ENCODE data around the gene LGSN.

DNA sequence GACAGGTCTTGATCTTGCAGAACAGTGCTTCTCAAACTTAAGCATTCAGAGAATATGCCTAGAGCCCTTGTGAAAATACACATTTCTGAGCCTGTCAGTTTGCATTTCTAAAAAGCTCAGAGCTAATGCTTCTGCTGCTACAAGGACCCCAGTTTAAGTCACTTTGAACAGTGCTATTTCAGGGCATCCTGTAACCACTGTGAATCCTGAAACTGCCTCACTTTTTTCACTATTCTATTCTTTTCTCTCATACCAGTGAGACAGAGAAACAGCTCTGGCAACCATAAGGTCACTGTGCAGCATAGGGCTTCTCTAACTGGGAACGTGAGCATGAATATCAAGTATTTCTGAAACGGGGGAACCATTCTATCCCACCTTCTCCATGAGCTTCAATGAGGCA lies 51.2 kb downstream of the LGSN start:
- TF ChIP-seq, protein P1, sequence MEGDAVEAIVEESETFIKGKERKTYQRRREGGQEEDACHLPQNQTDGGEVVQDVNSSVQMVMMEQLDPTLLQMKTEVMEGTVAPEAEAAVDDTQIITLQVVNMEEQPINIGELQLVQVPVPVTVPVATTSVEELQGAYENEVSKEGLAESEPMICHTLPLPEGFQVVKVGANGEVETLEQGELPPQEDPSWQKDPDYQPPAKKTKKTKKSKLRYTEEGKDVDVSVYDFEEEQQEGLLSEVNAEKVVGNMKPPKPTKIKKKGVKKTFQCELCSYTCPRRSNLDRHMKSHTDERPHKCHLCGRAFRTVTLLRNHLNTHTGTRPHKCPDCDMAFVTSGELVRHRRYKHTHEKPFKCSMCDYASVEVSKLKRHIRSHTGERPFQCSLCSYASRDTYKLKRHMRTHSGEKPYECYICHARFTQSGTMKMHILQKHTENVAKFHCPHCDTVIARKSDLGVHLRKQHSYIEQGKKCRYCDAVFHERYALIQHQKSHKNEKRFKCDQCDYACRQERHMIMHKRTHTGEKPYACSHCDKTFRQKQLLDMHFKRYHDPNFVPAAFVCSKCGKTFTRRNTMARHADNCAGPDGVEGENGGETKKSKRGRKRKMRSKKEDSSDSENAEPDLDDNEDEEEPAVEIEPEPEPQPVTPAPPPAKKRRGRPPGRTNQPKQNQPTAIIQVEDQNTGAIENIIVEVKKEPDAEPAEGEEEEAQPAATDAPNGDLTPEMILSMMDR (IDR thresholded peaks at IDR 0.05 in 2 of 3, conservative IDR thresholded peaks at IDR 0.05 in 1 of 3; ENCODE audit: borderline replicate concordance in 1 of 3, insufficient read depth in 1 of 3, low read depth in 2 of 3, low read length in 2 of 3): no peak
- TF ChIP-seq CBX3 (IDR thresholded peaks at IDR 0.05; ENCODE audit: low read depth) (no peak), YY1 (IDR thresholded peaks at IDR 0.05; ENCODE audit: extremely low read depth, insufficient replicate concordance, low read depth, low read length) (no peak), POLR2A (IDR thresholded peaks at IDR 0.05; ENCODE audit: borderline replicate concordance, extremely low read depth, insufficient read depth, insufficient read length) (no peak), JUND (IDR thresholded peaks at IDR 0.05) (no peak), SP1 (IDR thresholded peaks at IDR 0.05; ENCODE audit: low read depth) (no peak)
- TF ChIP-seq, protein P2, sequence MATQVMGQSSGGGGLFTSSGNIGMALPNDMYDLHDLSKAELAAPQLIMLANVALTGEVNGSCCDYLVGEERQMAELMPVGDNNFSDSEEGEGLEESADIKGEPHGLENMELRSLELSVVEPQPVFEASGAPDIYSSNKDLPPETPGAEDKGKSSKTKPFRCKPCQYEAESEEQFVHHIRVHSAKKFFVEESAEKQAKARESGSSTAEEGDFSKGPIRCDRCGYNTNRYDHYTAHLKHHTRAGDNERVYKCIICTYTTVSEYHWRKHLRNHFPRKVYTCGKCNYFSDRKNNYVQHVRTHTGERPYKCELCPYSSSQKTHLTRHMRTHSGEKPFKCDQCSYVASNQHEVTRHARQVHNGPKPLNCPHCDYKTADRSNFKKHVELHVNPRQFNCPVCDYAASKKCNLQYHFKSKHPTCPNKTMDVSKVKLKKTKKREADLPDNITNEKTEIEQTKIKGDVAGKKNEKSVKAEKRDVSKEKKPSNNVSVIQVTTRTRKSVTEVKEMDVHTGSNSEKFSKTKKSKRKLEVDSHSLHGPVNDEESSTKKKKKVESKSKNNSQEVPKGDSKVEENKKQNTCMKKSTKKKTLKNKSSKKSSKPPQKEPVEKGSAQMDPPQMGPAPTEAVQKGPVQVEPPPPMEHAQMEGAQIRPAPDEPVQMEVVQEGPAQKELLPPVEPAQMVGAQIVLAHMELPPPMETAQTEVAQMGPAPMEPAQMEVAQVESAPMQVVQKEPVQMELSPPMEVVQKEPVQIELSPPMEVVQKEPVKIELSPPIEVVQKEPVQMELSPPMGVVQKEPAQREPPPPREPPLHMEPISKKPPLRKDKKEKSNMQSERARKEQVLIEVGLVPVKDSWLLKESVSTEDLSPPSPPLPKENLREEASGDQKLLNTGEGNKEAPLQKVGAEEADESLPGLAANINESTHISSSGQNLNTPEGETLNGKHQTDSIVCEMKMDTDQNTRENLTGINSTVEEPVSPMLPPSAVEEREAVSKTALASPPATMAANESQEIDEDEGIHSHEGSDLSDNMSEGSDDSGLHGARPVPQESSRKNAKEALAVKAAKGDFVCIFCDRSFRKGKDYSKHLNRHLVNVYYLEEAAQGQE (IDR thresholded peaks at IDR 0.05; ENCODE audit: low read depth): no peak

Data from HCT116 (cell line).